Measurements from ENCODE around the gene PDHA1. TPM values are rescaled to one million over a fixed set of nuclear protein-coding genes. Genes with fewer than 3 reads are reported as not detected.

Gene PDHA1
- total RNA-seq, 1 donor from 2014 or later: 257 TPM

- Mint-ChIP-seq H3K9me3 (no peaks in the 10 kb centered on the region), H3K27ac (no peak overlapping the region), H3K27me3 (no peaks in the 10 kb centered on the region), H3K4me3 (no peak overlapping the region), H3K4me1 (ENCODE audit: unreplicated experiment) (no peaks in the 10 kb centered on the region), H3K36me3 (no peaks in the 10 kb centered on the region)
- TF ChIP-seq CTCF (conservative IDR thresholded peaks at IDR 0.05): no peak
- DNase-seq (ENCODE audit: extremely low spot score, unreplicated experiment): no peak
Observed at GRCh38 chrX:19403696-19404095, 60.0 kb downstream of the PDHA1 start.

GRCh38 chrX:19410259-19410658 is 66.5 kb downstream of the PDHA1 start:
- no peak overlapping the region for H3K4me3 Mint-ChIP-seq

More at GRCh38 chrX:19410259-19410658, 66.5 kb downstream of the PDHA1 start:
- no peaks in the 10 kb centered on the region for H3K36me3 Mint-ChIP-seq
- no peak overlapping the region for H3K27ac Mint-ChIP-seq
- no peaks in the 10 kb centered on the region for H3K4me1 Mint-ChIP-seq (ENCODE audit: unreplicated experiment)
- H3K9me3 Mint-ChIP-seq: peaks cover 9% of the 10 kb centered on the region
- no peaks in the 10 kb centered on the region for H3K27me3 Mint-ChIP-seq
- DNase-seq (ENCODE audit: extremely low spot score, unreplicated experiment): no peak
- TF ChIP-seq CTCF (conservative IDR thresholded peaks at IDR 0.05): no peak

Other genes starting within 250 kb of the PDHA1 start
- gene ADGRG2, start 221.5 kb upstream of the PDHA1 start, total RNA-seq (ENCODE audit: low replicate concordance): 2.4 and 3.4 TPM in 2 replicates
- gene MAP3K15, start 171.6 kb downstream of the PDHA1 start, total RNA-seq (ENCODE audit: low replicate concordance): 2.5 and 2.9 TPM in 2 replicates